Measurements from ENCODE around the gene ATN1.

The ATN1 gene

GRCh38 chr12:6925540-6926279 lies 2.0 kb upstream of the ATN1 start (continued):
- TF ChIP-seq ZNF416 (tag by site-specific recombination; IDR thresholded peaks at IDR 0.05): no peak
- TF ChIP-seq ZNF274 (IDR thresholded peaks at IDR 0.05; ENCODE audit: low read length): no peak
- TF ChIP-seq ZNF274 (tag by site-specific recombination; IDR thresholded peaks at IDR 0.05; ENCODE audit: borderline replicate concordance): no peak; the same call in 1 of the 2 replicates
- TF ChIP-seq ZNF629 (tag by site-specific recombination; IDR thresholded peaks at IDR 0.05): peak; percentile 75
- TF ChIP-seq ZNF366 (tag by site-specific recombination; conservative IDR thresholded peaks at IDR 0.05): no peak; the same call in 1 of the 2 replicates
- TF ChIP-seq ZNF513 (tag by site-specific recombination; IDR thresholded peaks at IDR 0.05): peak; percentile 39; the same call in 1 of the 2 replicates
- no peak for TF ChIP-seq ZNF148 (tag by site-specific recombination; IDR thresholded peaks at IDR 0.05; ENCODE audit: borderline replicate concordance)
- 0 out of 2 replicates have a peak, but pooled peaks have one; percentile 12 for TF ChIP-seq ZNF580 (tag by site-specific recombination; IDR thresholded peaks at IDR 0.05)
- TF ChIP-seq ZNF473 (tag by site-specific recombination; IDR thresholded peaks at IDR 0.05): no peak
- TF ChIP-seq ZBTB20 (tag by site-specific recombination; IDR thresholded peaks at IDR 0.05): peak; percentile 85
- TF ChIP-seq ZNF26 (tag by site-specific recombination; IDR thresholded peaks at IDR 0.05): no peak
- no peak for TF ChIP-seq ZNF426 (tag by site-specific recombination; IDR thresholded peaks at IDR 0.05)
- no peak for TF ChIP-seq ZNF624 (tag by site-specific recombination; IDR thresholded peaks at IDR 0.05)
- no peak for TF ChIP-seq KLF7 (tag by site-specific recombination; IDR thresholded peaks at IDR 0.05; ENCODE audit: borderline replicate concordance)
- no peak for TF ChIP-seq ZNF521 (tag by site-specific recombination; IDR thresholded peaks at IDR 0.05)
- TF ChIP-seq ZBTB26 (tag by site-specific recombination; optimal IDR thresholded peaks at IDR 0.05): peak; percentile 32
- TF ChIP-seq ZFP37 (tag by site-specific recombination; IDR thresholded peaks at IDR 0.05): peak; percentile 82; the same call in 1 of the 2 replicates
- TF ChIP-seq ZSCAN4 (tag by site-specific recombination; IDR thresholded peaks at IDR 0.05): no peak
- no peak for TF ChIP-seq HOXC10 (CRISPR knock-in tag; IDR thresholded peaks at IDR 0.05)
- peak; percentile 71; the same call in 1 of the 2 replicates for TF ChIP-seq GFI1B (tag by site-specific recombination; IDR thresholded peaks at IDR 0.05)
- TF ChIP-seq ZNF501 (tag by site-specific recombination; IDR thresholded peaks at IDR 0.05): peak; percentile 76
- TF ChIP-seq BCL11B (tag by site-specific recombination; IDR thresholded peaks at IDR 0.05; ENCODE audit: low read depth): no peak
- TF ChIP-seq ZNF639 (tag by site-specific recombination; IDR thresholded peaks at IDR 0.05): peak; percentile 67
- TF ChIP-seq ZNF558 (tag by site-specific recombination; IDR thresholded peaks at IDR 0.05): no peak; the same call in 1 of the 2 replicates
- TF ChIP-seq ZNF394 (tag by site-specific recombination; IDR thresholded peaks at IDR 0.05; ENCODE audit: borderline replicate concordance): peak; percentile 67; the same call in 1 of the 2 replicates
- no peak for TF ChIP-seq ZNF610 (tag by site-specific recombination; IDR thresholded peaks at IDR 0.05; ENCODE audit: borderline replicate concordance)
- TF ChIP-seq ZNF423 (tag by site-specific recombination; IDR thresholded peaks at IDR 0.05): 0 out of 2 replicates have a peak, but pooled peaks have one; percentile 7
- no peak for TF ChIP-seq ZNF776 (tag by site-specific recombination; IDR thresholded peaks at IDR 0.05; ENCODE audit: borderline replicate concordance)
- TF ChIP-seq ZNF792 (tag by site-specific recombination; IDR thresholded peaks at IDR 0.05): no peak
- 0 out of 2 replicates have a peak, but pooled peaks have one; percentile 39 for TF ChIP-seq KLF10 (tag by site-specific recombination; IDR thresholded peaks at IDR 0.05)
